ENCODE measurements around the gene KDSR.

Gene KDSR

GRCh38 chr18:63313396-63313917, 53.5 kb downstream of the KDSR start:
- no peak for DNase-seq (ENCODE audit: low read depth)
- H3K4me3 ChIP-seq (ENCODE audit: low read length) = no peak overlapping the region
- no peak for TF ChIP-seq CTCF (conservative IDR thresholded peaks at IDR 0.05; ENCODE audit: low read length)

GRCh38 chr18:63312737-63313395, 54.1 kb downstream of the KDSR start:
- no peak for TF ChIP-seq CTCF (conservative IDR thresholded peaks at IDR 0.05; ENCODE audit: low read length)
- no peak for DNase-seq (ENCODE audit: low read depth)
- H3K4me3 ChIP-seq (ENCODE audit: low read length) = no peak overlapping the region

- DNase-seq (ENCODE audit: low read depth) = no peak
- TF ChIP-seq CTCF (conservative IDR thresholded peaks at IDR 0.05; ENCODE audit: low read length) = no peak
- H3K4me3 ChIP-seq (ENCODE audit: low read length) = no peak overlapping the region
Observed at GRCh38 chr18:63312019-63312409, 55.0 kb downstream of the KDSR start.

GRCh38 chr18:63311118-63312018, 55.6 kb downstream of the KDSR start:
- H3K4me3 ChIP-seq (ENCODE audit: low read length) = no peak overlapping the region
- no peak for TF ChIP-seq CTCF (conservative IDR thresholded peaks at IDR 0.05; ENCODE audit: low read length)
- DNase-seq (ENCODE audit: low read depth) = no peak

GRCh38 chr18:63309422-63309821, 57.6 kb downstream of the KDSR start:
- no peak for TF ChIP-seq CTCF (conservative IDR thresholded peaks at IDR 0.05; ENCODE audit: low read length)
- no peak overlapping the region for H3K4me3 ChIP-seq (ENCODE audit: low read length)
- DNase-seq (ENCODE audit: low read depth) = no peak

GRCh38 chr18:63307551-63308200, 59.3 kb downstream of the KDSR start:
- no peak for TF ChIP-seq CTCF (conservative IDR thresholded peaks at IDR 0.05; ENCODE audit: low read length)
- no peak overlapping the region for H3K4me3 ChIP-seq (ENCODE audit: low read length)
- peak; percentile 51 for DNase-seq (ENCODE audit: low read depth)
